ENCODE data around the gene TNP2. TPM values are rescaled to one million over a fixed set of nuclear protein-coding genes. Genes with fewer than 3 reads are reported as not detected.

Gene TNP2
- total RNA-seq, 1 donor from 2014 or later = not detected

- peak; percentile 74 for DNase-seq
Observed at GRCh38 chr16:11255737-11256660, 13.1 kb downstream of the TNP2 start, which contains the start of gene SOCS1. Gene SOCS1 (minus strand): TSS chr16:11256204. CDS start chr16:11255478, 726 bp downstream.

GRCh38 chr16:11254913-11255736, 14.0 kb downstream of the TNP2 start:
- DNase-seq = no peak

GRCh38 chr16:11253995-11254912, 14.9 kb downstream of the TNP2 start:
- DNase-seq = no peak

GRCh38 chr16:11253009-11253994, 15.8 kb downstream of the TNP2 start:
- no peak for DNase-seq

- no peak for DNase-seq
Observed at GRCh38 chr16:11252482-11252931, 16.6 kb downstream of the TNP2 start.

GRCh38 chr16:11251525-11252481, 17.3 kb downstream of the TNP2 start:
- no peak for DNase-seq

- no peak for DNase-seq
Observed at GRCh38 chr16:11250786-11251524, 18.2 kb downstream of the TNP2 start.

- no peak for DNase-seq
Observed at GRCh38 chr16:11250091-11250785, 18.9 kb downstream of the TNP2 start.

- no peak for DNase-seq
Observed at GRCh38 chr16:11249233-11250061, 19.7 kb downstream of the TNP2 start.

GRCh38 chr16:11248133-11248532, 21.0 kb downstream of the TNP2 start:
- no peak for DNase-seq

- no peak for DNase-seq
Observed at GRCh38 chr16:11245988-11246387, 23.1 kb downstream of the TNP2 start.

GRCh38 chr16:11245222-11245737, 23.8 kb downstream of the TNP2 start:
- no peak for DNase-seq

- DNase-seq = no peak
Observed at GRCh38 chr16:11242658-11243057, 26.5 kb downstream of the TNP2 start.

GRCh38 chr16:11241480-11242204, 27.5 kb downstream of the TNP2 start:
- no peak for DNase-seq

GRCh38 chr16:11240636-11241473, 28.3 kb downstream of the TNP2 start:
- DNase-seq = no peak

Data from skin of body (tissue), 2 donors.